ENCODE data around the gene PABPC1L.

PABPC1L gene

GRCh38 chr20:44901974-44902373, 7.9 kb upstream of the PABPC1L start:
- DNase-seq: no peak

- no peak for DNase-seq
Observed at GRCh38 chr20:44904377-44904776, 5.5 kb upstream of the PABPC1L start.

DNA sequence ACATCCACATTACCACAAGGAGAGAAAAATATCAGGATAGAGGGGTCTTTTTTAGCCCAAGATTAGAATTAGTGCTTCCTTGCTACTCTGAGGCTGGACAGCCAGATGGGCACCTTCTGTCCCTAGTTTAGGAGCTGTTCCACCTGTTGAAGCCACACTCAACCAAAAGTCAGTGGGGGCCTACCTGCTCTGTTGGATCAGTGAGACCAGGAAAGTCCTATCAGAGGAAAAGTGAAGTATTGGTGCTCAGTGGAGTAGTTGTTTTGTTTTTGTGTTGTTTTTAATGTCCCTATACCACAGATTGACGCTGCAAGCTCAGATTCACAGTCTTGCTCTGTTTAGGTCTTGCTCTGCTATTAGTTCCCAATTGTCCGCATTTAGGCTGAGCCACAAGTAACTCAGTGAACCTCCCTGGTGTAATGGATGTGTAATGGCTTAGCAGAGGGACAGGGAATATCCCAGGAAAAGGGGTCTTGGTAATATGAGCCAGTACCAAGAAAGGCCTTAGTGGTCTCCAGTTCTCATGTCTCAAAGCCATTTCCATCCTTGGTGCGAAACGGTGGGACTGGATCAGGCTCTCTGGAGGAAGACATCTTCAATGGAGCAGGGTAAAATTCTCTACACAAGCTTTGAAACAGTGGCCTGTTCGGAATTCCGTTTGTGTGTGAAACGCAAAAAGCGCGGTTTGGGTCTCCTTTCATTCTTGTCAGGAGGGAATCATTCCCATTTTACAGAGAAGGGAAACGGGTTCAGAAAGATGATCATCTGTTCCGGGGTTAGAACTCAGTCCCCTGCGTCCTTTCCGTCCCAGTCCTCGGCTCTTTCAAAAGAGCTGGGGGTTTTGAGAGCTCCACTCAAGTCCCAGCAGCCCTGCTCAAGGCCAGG, 631 bp upstream of the PABPC1L start:
- no peak for DNase-seq

- DNase-seq: no peak
Observed at GRCh38 chr20:44910690-44911262, 916 bp downstream of the PABPC1L start.

GRCh38 chr20:44911264-44911921, 1.5 kb downstream of the PABPC1L start:
- peak; percentile 34 for DNase-seq

DNA sequence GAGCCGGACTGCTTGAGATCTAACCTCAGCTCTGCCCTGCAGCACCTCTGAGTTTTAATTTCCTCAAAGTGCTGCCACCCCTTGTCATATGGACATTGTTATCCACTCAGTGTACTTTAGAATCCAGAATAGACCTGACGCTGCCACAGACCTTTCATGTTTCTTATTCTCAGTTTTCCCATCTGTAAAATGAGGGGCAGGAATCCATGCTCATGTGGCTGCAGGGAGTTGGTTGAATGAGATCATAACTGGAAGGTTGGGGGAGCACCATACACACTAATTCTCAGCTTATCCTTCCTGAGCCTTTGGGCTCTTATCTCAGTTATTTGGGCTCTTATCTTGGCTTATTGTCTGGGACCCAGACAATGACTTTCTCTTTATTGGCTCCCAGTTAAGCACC, 2.3 kb downstream of the PABPC1L start:
- no peak for DNase-seq

DNA sequence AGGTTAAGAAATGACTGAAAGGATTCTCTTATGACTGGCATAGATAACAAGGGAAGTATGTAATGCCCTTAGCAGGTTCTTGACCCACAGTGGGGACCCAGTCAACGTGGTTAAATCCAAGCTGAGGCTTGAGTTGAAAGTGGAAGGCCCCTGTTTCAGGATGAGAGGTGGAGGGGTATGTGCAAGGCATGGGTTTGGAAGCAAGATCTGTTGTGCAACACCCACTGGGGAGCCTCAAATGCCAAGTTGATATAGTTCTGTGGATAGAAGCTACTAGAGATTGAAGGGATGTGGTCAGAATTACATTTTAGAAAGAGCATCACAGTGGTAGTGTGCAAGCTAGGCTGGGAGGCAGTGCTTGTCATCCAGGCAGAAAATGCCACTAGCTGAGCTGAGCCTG, 5.1 kb downstream of the PABPC1L start:
- no peak for DNase-seq

DNA sequence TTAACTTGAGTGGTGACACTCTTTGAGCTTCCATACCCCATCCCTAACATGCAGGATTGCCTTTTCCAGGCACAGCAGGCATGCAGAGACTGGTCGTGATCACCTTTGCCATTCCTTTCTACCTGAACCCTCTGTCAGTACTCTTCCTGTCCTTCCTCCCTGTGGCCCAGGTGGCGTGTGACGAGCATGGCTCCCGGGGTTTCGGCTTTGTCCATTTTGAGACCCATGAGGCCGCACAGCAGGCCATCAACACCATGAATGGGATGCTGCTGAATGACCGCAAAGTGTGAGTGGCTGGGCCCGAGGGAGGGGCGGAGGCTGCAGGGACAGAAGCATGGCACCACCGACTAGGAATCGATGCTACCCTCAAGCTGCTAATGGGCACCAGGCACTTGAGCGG, 6.7 kb downstream of the PABPC1L start:
- DNase-seq: no peak

DNA sequence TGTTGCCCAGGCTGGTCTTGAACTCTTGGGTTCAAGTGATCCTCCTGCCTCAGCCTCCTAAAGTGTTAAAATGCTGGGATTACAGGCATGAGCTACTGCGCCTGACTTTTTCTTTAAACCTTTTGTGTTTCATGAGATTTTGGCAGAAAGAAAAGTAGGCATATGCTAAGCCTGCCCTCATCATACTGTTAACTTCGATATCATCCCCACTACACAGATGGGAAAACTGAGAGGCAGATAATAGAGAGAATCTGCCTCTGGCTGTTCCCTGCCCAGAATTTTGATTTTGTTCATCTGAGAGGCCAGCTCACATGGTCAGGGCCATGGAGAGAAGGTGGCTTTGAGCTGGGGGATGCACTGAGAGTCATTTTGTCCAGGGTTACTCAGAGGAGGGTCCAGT, 7.5 kb downstream of the PABPC1L start:
- no peak for DNase-seq

DNA sequence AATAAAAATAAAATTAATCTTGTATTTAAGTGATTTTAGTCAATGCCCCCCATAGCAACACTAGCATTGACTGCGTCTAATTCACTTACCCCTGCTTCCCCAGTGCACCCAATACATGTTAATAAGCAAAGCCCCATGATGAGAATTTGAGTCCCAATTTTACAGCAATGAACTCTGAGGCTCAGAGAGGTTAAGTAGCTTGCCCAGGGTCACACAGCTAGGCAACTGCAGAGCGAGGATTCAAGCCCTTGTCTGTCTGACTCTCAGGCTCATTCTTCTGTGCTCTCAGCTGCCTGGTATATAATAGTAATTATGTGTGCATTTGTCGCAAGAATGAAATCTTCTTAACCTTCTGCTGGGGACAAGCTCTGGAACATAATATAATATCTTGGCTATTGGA, 8.5 kb downstream of the PABPC1L start:
- DNase-seq: no peak

DNA sequence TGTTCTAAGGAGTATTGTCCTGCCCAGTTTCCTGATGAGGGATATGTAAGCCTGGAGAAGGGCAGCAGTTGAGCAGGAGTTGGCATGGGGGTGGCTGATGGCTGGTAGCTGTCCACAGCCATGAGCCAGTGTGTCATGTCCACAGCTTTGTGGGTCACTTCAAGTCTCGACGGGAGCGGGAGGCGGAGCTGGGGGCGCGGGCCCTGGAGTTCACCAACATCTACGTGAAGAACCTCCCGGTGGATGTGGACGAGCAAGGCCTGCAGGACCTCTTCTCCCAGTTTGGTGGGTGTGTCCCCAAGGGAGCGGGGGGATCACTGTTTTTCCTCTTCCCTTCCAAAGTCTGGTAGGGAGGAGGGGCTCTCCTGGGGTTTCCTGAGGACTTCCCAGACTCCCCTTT, 8.9 kb downstream of the PABPC1L start:
- DNase-seq: no peak

- DNase-seq: no peak
Observed at GRCh38 chr20:44921447-44921846, 11.6 kb downstream of the PABPC1L start.

GRCh38 chr20:44924541-44924940, 14.7 kb downstream of the PABPC1L start:
- no peak for DNase-seq

DNA sequence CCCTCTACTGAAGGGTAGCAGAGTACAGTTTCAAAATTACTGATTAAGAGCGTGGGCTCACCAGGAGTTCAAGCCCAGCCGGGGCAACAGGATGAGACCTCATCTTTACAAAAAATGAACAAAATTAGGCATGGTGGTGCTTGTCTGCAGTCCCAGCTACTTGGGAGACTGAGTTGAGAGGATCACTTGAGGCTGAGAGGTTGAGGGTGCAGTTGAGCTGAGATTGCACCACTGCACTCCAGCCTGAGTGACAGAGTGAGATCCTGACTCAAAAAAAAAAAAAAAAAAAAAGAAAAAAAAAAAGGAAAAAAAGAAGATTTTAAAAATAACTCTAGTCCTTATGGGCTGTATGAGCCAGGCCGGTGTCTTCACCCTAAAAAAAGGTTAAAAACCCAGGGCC, 18.7 kb downstream of the PABPC1L start:
- DNase-seq: no peak

GRCh38 chr20:44930517-44931168, 20.8 kb downstream of the PABPC1L start:
- no peak for DNase-seq

- no peak for DNase-seq
Observed at GRCh38 chr20:44931911-44932310, 22.1 kb downstream of the PABPC1L start.

DNA sequence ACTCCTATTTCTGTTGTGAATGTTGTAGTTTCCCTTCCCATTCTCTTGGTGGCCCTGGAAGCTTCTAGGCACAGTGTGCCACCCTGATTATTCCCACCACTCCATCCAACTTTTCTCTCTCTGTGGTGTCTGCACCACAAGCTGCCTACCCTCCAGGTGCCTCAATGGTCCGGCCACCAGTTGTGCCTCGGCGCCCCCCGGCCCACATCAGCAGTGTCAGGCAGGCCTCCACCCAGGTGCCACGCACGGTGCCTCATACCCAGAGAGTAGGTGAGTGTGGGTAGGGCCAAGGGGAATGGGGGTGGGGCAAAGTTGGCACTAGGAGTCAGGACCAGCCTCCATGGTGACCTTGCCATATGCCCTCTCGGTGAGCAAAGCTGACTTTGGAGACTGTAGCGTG, 23.1 kb downstream of the PABPC1L start:
- no peak for DNase-seq

- no peak for DNase-seq
Observed at GRCh38 chr20:44936510-44936909, 26.6 kb downstream of the PABPC1L start.

GRCh38 chr20:44938637-44939036, 28.8 kb downstream of the PABPC1L start:
- DNase-seq: no peak

DNA sequence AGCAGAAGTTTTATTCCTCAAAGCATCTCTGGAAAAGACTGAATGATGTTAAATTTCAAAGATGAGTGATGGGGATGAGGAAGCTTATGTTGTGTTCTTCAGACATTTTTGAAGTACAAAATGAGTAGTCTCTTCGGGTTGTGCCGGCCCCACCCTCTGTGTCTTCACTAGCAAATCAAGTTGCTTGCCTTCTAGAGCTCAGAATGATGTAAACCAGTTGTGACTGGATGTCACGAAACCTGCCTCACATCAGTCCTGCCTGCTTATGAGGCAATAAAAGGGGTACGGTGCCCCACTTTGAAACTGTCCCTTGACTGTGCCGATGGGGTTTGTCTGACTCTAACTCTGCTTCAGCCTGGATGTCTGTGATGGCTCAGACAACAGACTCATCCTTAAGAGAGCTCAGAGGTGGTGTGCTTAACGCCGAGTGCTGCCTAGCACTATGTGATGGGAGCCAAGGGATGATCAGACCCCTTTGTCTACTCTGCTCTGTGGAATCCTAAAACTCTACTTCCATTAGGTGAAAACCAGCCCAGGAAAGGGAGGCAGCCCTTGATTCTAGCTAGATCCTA, 31.3 kb downstream of the PABPC1L start:
- DNase-seq: no peak

DNA sequence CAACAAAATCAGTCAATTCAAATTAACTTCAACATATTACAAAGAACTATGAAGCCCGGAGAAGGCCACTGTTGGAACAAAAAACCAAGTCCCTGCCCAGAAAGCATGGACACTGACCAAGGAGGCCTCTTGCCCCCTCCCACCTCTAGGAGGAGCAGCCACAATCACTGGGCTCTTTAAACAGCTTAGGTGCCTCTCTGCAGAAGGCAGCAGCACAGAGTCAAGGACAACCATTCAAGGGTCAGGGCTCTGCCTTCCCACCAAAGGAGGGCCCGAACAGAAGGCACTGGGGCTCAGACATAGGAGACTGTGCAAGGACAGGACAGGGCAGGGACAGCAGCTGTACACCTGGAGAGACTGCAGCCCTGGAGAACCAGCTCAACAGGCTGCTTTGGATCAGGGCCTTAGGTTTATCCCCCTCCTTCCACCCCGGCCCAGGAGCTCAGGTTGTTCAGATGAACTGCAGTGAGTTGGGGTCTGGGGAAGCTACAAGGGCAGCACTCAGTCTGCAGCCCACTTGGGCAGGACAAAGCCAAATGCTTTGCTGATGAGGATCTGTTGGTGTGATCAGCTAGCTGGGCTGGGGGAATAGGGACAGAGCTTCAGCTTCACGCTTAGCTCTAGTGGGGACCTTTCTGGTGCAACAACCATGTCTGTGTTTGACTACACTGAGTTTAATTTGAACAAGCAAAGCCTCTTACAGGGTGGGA, 32.6 kb downstream of the PABPC1L start:
- DNase-seq: no peak

DNA sequence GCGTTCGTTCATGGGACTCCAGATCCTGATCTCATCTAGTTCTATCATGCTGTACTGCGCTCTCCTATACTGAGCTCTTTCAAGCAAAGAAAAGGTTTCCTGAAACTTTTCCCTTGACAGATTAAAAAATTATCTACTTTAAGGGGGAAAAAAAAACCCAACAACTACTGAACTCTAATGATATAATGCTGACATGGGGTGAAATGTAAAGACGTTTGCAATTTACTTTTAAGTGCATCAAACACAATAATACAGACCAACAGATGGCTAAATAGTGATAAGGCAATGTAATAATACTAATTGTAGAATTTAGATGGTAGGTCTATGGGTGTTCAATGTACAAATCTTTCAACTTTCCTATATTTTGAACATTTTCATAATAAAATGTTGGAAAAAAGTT, 34.0 kb downstream of the PABPC1L start:
- no peak for DNase-seq

- DNase-seq: no peak
Observed at GRCh38 chr20:44945261-44945660, 35.4 kb downstream of the PABPC1L start.
